ENCODE measurements around the gene SEC24A. TPM values are rescaled to one million over a fixed set of nuclear protein-coding genes. Genes with fewer than 3 reads are reported as not detected.

Gene SEC24A
- total RNA-seq, 1 experiment from 2014 or later, result 30.4 TPM

- Histone ChIP-seq H4K20me1 (ENCODE audit: control insufficient read depth, insufficient read depth, insufficient read length) (no peaks in the 10 kb centered on the region), H3K79me2 (ENCODE audit: insufficient read depth, low read length) (peaks cover 4% of the 10 kb centered on the region; the same call in 1 of the 2 replicates), H2BK15ac (ENCODE audit: low read depth, low read length) (no peak overlapping the region), H3K23ac (ENCODE audit: insufficient read length, low read depth, low read length) (no peak overlapping the region), H3K4me1 (ENCODE audit: insufficient read depth, low read length) (no peaks in the 10 kb centered on the region), H3K27ac (ENCODE audit: insufficient read length, low read depth, low read length) (no peak overlapping the region), H3K9ac (ENCODE audit: extremely low read depth, insufficient read length, low read length) (no peak overlapping the region), H4K8ac (replicated peaks; ENCODE audit: insufficient read length, low read depth, low read length) (no peak overlapping the region), H2AK5ac (ENCODE audit: insufficient read length, low read length) (no peak overlapping the region), H3K27me3 (ENCODE audit: insufficient read depth, low read length) (no peaks in the 10 kb centered on the region), H2BK5ac (ENCODE audit: insufficient read length, low read length) (no peak overlapping the region), H2BK20ac (ENCODE audit: low read depth, low read length, poor library complexity, severe bottlenecking) (no peak overlapping the region), H3K79me1 (ENCODE audit: insufficient read depth, low read depth, low read length, poor library complexity, severe bottlenecking) (peaks cover 5% of the 10 kb centered on the region), H4K91ac (ENCODE audit: insufficient read length, low read depth, low read length) (no peak overlapping the region), H2AFZ (ENCODE audit: low read length) (no peak overlapping the region), H4K5ac (ENCODE audit: insufficient read length, low read depth, low read length) (no peak overlapping the region), H3K4me2 (ENCODE audit: insufficient read depth, insufficient read length, low read length) (no peak overlapping the region), H3K23me2 (ENCODE audit: insufficient read length, low read depth, low read length, poor library complexity, severe bottlenecking) (no peaks in the 10 kb centered on the region), H3K18ac (ENCODE audit: insufficient read length, low read depth, low read length) (no peak overlapping the region), H3K4ac (ENCODE audit: low read depth, low read length) (no peak overlapping the region), H2BK120ac (ENCODE audit: low read depth, low read length, poor library complexity, severe bottlenecking) (no peak overlapping the region), H3K56ac (ENCODE audit: insufficient read length, low read depth, low read length) (no peak overlapping the region), H2BK12ac (ENCODE audit: insufficient read length, low read depth, low read length) (no peak overlapping the region), H3T11ph (ENCODE audit: low read length) (no peak overlapping the region), H3K14ac (ENCODE audit: insufficient read depth, low read length) (no peak overlapping the region), H3K9me3 (ENCODE audit: control insufficient read depth, low read depth, low read length) (no peaks in the 10 kb centered on the region)
- no peaks in the 10 kb centered on the region for H3K4me1 Mint-ChIP-seq
- no CpG with 5 or more reads among the region's 6 CpGs for WGBS (ENCODE audit: extremely low coverage, insufficient read length, low lambda C conversion rate)
- no peaks in the 10 kb centered on the region for H3K27me3 Mint-ChIP-seq (ENCODE audit: low read depth)
- no peaks in the 10 kb centered on the region for H3K9me3 Mint-ChIP-seq
- H3K4me3 Mint-ChIP-seq, result no peak overlapping the region
- DNase-seq, result no peak
- peaks cover 5 to 21% (median 17%) of the 10 kb centered on the region in 3 experiments; a peak in 6 of 7 replicates for H3K36me3 Mint-ChIP-seq (ENCODE audit: insufficient read depth in 1 of 3, low read depth in 3 of 3)
- no peak for TF ChIP-seq CTCF (conservative IDR thresholded peaks at IDR 0.05)
- H3K27ac Mint-ChIP-seq, result no peak overlapping the region
Observed at GRCh38 chr5:134659922-134660321, 11.3 kb downstream of the SEC24A start.
